Measurements from ENCODE around the gene PRSS8.

DNA sequence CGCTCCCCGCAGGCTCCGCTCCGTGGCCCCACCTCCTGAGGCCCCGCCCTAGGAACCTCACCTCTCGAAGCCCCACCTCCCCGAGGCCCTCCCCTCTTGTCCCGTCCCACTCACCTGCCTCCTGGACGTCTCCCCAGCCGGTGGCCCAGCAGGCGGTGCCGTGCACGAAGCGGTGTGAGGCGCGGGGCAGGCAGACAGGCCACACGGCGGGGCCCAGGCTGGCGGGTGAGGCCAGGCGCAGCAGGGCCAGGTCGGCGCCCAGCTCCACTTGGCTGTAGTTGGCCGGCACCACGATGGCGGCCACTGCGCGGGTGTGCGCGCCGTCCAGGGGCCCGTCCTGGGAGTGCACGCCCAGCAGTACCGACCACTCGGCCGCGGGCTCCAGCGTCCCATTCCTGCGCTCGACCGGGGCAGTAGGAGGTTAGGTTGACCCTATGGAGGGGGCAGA is 12.8 kb upstream of the PRSS8 start:
- TF ChIP-seq POLR2AphosphoS5 (IDR thresholded peaks at IDR 0.05; ENCODE audit: low read depth, low read length) (no peak), SIN3A (IDR thresholded peaks at IDR 0.05; ENCODE audit: borderline replicate concordance, insufficient read depth, low read length) (no peak), TAF1 (IDR thresholded peaks at IDR 0.05; ENCODE audit: borderline replicate concordance, insufficient read depth, low read length) (no peak)

Measured in PFSK-1 (cell line).